Gastrocnemius medialis (tissue), 4 donors: ENCODE measurements around the gene RABAC1. TPM values are rescaled to one million over a fixed set of nuclear protein-coding genes. Genes with fewer than 3 reads are reported as not detected.
"Not testable (repeated sequence)": the region's sequence is repeated elsewhere in the genome, so short reads cannot be mapped to it uniquely, and the experiment has no call there.

ENCODE experiments used
- ATAC-seq, 2 donors: fragments of 150-250 bp; one replicate each; pipeline ENCODE4 v1.9.1; 2016
- DNase-seq, 2 donors: peaks; one replicate each; pipeline ENCODE4 v3.0.0-alpha.2; 2019
- H3K27ac ChIP-seq, 4 donors: fragments of 200-600 bp; sonication (generic); 1 replicate in 1 of 4; 2 replicates in 3 of 4; pipeline ENCODE4 v1.5.1; 2016 to 2018; ENCODE audit warnings: mild to moderate bottlenecking in 2 of 4, moderate library complexity in 1 of 4
- H3K27me3 ChIP-seq, 3 donors: fragments of 200-600 bp; sonication (generic) in 2 of 3; 1 replicate in 1 of 3; 2 replicates in 2 of 3; pipeline versions ENCODE4 v1.5.1 to v1.6.0; 2016 to 2019; ENCODE audit warnings: mild to moderate bottlenecking in 1 of 3, moderate library complexity in 1 of 3
- H3K36me3 ChIP-seq, 2 donors: fragments of 200-600 bp; sonication (generic) in 1 of 2; one replicate each; pipeline ENCODE4 v1.5.1; 2017 to 2018
- H3K4me1 ChIP-seq, 2 donors: fragments of 200-600 bp; sonication (generic) in 1 of 2; one replicate each; pipeline ENCODE4 v1.5.1; 2016 to 2017; ENCODE audit warnings: mild to moderate bottlenecking in 2 of 2
- H3K4me3 ChIP-seq, 4 donors: fragments of 200-600 bp; sonication (generic) in 3 of 4; 1 replicate in 1 of 4; 2 replicates in 3 of 4; pipeline ENCODE4 v1.5.1; 2016 to 2019; ENCODE audit warnings: mild to moderate bottlenecking in 2 of 4
- H3K9me3 ChIP-seq, 3 donors: fragments of 200-600 bp; sonication (generic) in 2 of 3; 1 replicate in 1 of 3; 2 replicates in 2 of 3; pipeline ENCODE4 v1.5.1; 2016 to 2019
- CTCF ChIP-seq, 5 experiments: fragments of 450-650 bp in 3 of 5; fragments of 200-600 bp in 2 of 5; sonication (generic) in 2 of 5; IDR thresholded peaks in 4 of 5; conservative IDR thresholded peaks in 1 of 5; 1 replicate in 4 of 5; 2 replicates in 1 of 5; pipeline ENCODE4 v1.5.1; 2016 to 2019; ENCODE audit warnings: antibody characterized with exemption in 5 of 5, mild to moderate bottlenecking in 3 of 5, moderate library complexity in 3 of 5
- POLR2A ChIP-seq, 2 donors: fragments of 450-650 bp; IDR thresholded peaks; one replicate each; pipeline ENCODE4 v1.6.1; 2017; ENCODE audit warnings: antibody characterized with exemption in 2 of 2, mild to moderate bottlenecking in 2 of 2, moderate library complexity in 2 of 2
- in situ Hi-C, 4 donors: fragments of 200-750 bp; cut with MboI; loops; one replicate each; pipeline versions ENCODE4 v1.15.0 to v1.8.0; 2017; ENCODE audit warnings: low sequenced_read_pairs in 4 of 4
- intact Hi-C: fragments of 100-400 bp; cut with DNase I; formaldehyde crosslinking; loops from one replicate; pipeline ENCODE4 v1.15.1; 2023; ENCODE audit warnings: low total_unique reads
- total RNA-seq, 4 donors: library from RNA; depleted of rRNA; stranded (reverse); fragments of >200 nt; gene quantifications; one replicate each; pipeline versions ENCODE4 v1.1.0 to v1.2.3, GENCODE V29; 2016

RABAC1 gene
- total RNA-seq, 4 donors from 2014 or later, result 94.4 to 146 (median 110) TPM

GRCh38 chr19:41918095-41918494, 41.0 kb downstream of the RABAC1 start:
- TF ChIP-seq CTCF (IDR thresholded peaks at IDR 0.05 in 4 of 5, conservative IDR thresholded peaks at IDR 0.05 in 1 of 5) (no peak), POLR2A (IDR thresholded peaks at IDR 0.05) (no peak)
- Histone ChIP-seq H3K9me3 (no peaks in the 10 kb centered on the region), H3K4me1 (no peaks in the 10 kb centered on the region), H3K27me3 (peaks cover 75 to 91% (median 89%) of the 10 kb centered on the region in 3 donors), H3K36me3 (no peaks in the 10 kb centered on the region), H3K27ac (no peak overlapping the region), H3K4me3 (no peak overlapping the region)
- ATAC-seq (no peak), DNase-seq (no peak)
- in situ Hi-C loops, result no loop called here
- intact Hi-C loops, result no loop called here

GRCh38 chr19:41917676-41918075, 41.4 kb downstream of the RABAC1 start:
- Histone ChIP-seq H3K4me1 (no peaks in the 10 kb centered on the region), H3K4me3 (no peak overlapping the region), H3K27ac (no peak overlapping the region), H3K36me3 (no peaks in the 10 kb centered on the region), H3K9me3 (no peaks in the 10 kb centered on the region), H3K27me3 (peaks cover 71 to 91% (median 89%) of the 10 kb centered on the region in 3 donors)
- in situ Hi-C loops (no loop called here), intact Hi-C loops (no loop called here)
- DNase-seq (no peak), ATAC-seq (no peak)
- TF ChIP-seq CTCF (IDR thresholded peaks at IDR 0.05 in 4 of 5, conservative IDR thresholded peaks at IDR 0.05 in 1 of 5), result no peak
- no peak for TF ChIP-seq POLR2A (IDR thresholded peaks at IDR 0.05)

GRCh38 chr19:41915776-41916414, 43.2 kb downstream of the RABAC1 start:
- in situ Hi-C loops, result no loop called here
- peaks cover 69 to 90% (median 89%) of the 10 kb centered on the region in 3 donors for H3K27me3 ChIP-seq
- TF ChIP-seq CTCF (IDR thresholded peaks at IDR 0.05 in 4 of 5, conservative IDR thresholded peaks at IDR 0.05 in 1 of 5) (no peak), POLR2A (IDR thresholded peaks at IDR 0.05) (no peak)

GRCh38 chr19:41915021-41915775, 43.9 kb downstream of the RABAC1 start:
- Histone ChIP-seq H3K27ac (no peak overlapping the region), H3K36me3 (no peaks in the 10 kb centered on the region), H3K27me3 (peaks cover 65 to 88% (median 84%) of the 10 kb centered on the region in 3 donors), H3K4me3 (no peak overlapping the region), H3K4me1 (no peaks in the 10 kb centered on the region), H3K9me3 (no peaks in the 10 kb centered on the region)
- in situ Hi-C loops, result no loop called here
- DNase-seq, result no peak
- intact Hi-C loops, result no loop called here
- ATAC-seq, result no peak
- TF ChIP-seq CTCF (IDR thresholded peaks at IDR 0.05 in 4 of 5, conservative IDR thresholded peaks at IDR 0.05 in 1 of 5) (no peak), POLR2A (IDR thresholded peaks at IDR 0.05) (no peak)

More at GRCh38 chr19:41915776-41916414, 43.2 kb downstream of the RABAC1 start:
- no peak for ATAC-seq
- Histone ChIP-seq H3K27ac (no peak overlapping the region), H3K4me1 (no peaks in the 10 kb centered on the region), H3K9me3 (no peaks in the 10 kb centered on the region), H3K36me3 (no peaks in the 10 kb centered on the region), H3K4me3 (no peak overlapping the region)
- intact Hi-C loops, result no loop called here
- DNase-seq, result no peak

- ATAC-seq, H3K27ac ChIP-seq, H3K4me1 ChIP-seq, H3K36me3 ChIP-seq, H3K4me3 ChIP-seq, DNase-seq, H3K9me3 ChIP-seq, intact Hi-C loops, in situ Hi-C loops: not testable (repeated sequence)
- peaks cover 63 to 82% (median 82%) of the 10 kb centered on the region in 3 donors for H3K27me3 ChIP-seq
Measured at GRCh38 chr19:41914424-41914834, 44.7 kb downstream of the RABAC1 start.
